Measurements from ENCODE around the gene MAMDC2.

- no peak for TF ChIP-seq CTCF (IDR thresholded peaks at IDR 0.05)
- TF ChIP-seq POLR2A (IDR thresholded peaks at IDR 0.05), result no peak
These were observed 102.3 kb downstream of the MAMDC2 start for GRCh38 chr9:70145981-70146380.

Measured in adrenal gland (tissue), 5 donors.